HFFc6 (cell line): ENCODE data around the gene FOXO6. TPM values are rescaled to one million over a fixed set of nuclear protein-coding genes. Genes with fewer than 3 reads are reported as not detected.

Experiments
- DNase-seq: peaks from one replicate; pipeline ENCODE4 v3.0.0-alpha.2; 2018
- H3K27ac Mint-ChIP-seq: 2 replicates; pipeline ENCODE4 v1.8.0; 2020; ENCODE audit warnings: mild to moderate bottlenecking, mixed read lengths
- H3K27me3 Mint-ChIP-seq: 2 replicates; pipeline ENCODE4 v1.8.0; 2021; ENCODE audit warnings: mild to moderate bottlenecking, moderate library complexity, mixed read lengths; ENCODE audit not compliant: insufficient read depth
- H3K36me3 Mint-ChIP-seq: 2 replicates; pipeline ENCODE4 v1.8.0; 2021; ENCODE audit warnings: low read depth, mixed read lengths
- H3K4me1 Mint-ChIP-seq: 2 replicates; pipeline ENCODE4 v1.8.0; 2020; ENCODE audit warnings: low read depth, mixed read lengths
- H3K4me3 Mint-ChIP-seq: 2 replicates; pipeline ENCODE4 v1.8.0; 2020; ENCODE audit warnings: mild to moderate bottlenecking, moderate library complexity, mixed read lengths
- H3K9me3 Mint-ChIP-seq: 2 replicates; pipeline ENCODE4 v1.8.0; 2020; ENCODE audit warnings: mild to moderate bottlenecking, mixed read lengths
- CTCF ChIP-seq: fragments of 200-600 bp; sonication (generic); IDR thresholded peaks from 2 replicates; pipeline ENCODE4 v1.5.0; 2021; ENCODE audit warnings: antibody characterized with exemption, mild to moderate bottlenecking
- total RNA-seq, 6 experiments: library from RNA; stranded (reverse); fragmentation: NEBNext Ultra II Directional; extraction: Animal tissue kit (Norgen Biotek cat#: 25700); gene quantifications; 2 replicates in 1 of 6; 3 replicates in 5 of 6; pipeline ENCODE4 v1.2.3, GENCODE V29; 2021

The FOXO6 gene
- total RNA-seq, 6 experiments from 2014 or later, result 0.07 to 0.08 TPM; not detected in 4

- H3K27ac Mint-ChIP-seq, result no peak overlapping the region
- peaks cover 4% of the 10 kb centered on the region for H3K27me3 Mint-ChIP-seq
- TF ChIP-seq CTCF, result no peak
- peaks cover 45% of the 10 kb centered on the region for H3K4me1 Mint-ChIP-seq
- H3K36me3 Mint-ChIP-seq, result no peaks in the 10 kb centered on the region
- H3K9me3 Mint-ChIP-seq, result no peaks in the 10 kb centered on the region
- no peak for DNase-seq
- no peak overlapping the region for H3K4me3 Mint-ChIP-seq
Measured at GRCh38 chr1:41431490-41432350, 70.5 kb downstream of the FOXO6 start.

Other genes starting within 250 kb of the FOXO6 start
- 10 to 100 TPM; 16.9 to 24.4 (median 21.7) TPM for gene SCMH1, start 119.1 kb upstream of the FOXO6 start, total RNA-seq
- not detected for gene EDN2, start 123.2 kb downstream of the FOXO6 start, total RNA-seq